ENCODE results near the gene DCLK1.

The DCLK1 gene

DNA sequence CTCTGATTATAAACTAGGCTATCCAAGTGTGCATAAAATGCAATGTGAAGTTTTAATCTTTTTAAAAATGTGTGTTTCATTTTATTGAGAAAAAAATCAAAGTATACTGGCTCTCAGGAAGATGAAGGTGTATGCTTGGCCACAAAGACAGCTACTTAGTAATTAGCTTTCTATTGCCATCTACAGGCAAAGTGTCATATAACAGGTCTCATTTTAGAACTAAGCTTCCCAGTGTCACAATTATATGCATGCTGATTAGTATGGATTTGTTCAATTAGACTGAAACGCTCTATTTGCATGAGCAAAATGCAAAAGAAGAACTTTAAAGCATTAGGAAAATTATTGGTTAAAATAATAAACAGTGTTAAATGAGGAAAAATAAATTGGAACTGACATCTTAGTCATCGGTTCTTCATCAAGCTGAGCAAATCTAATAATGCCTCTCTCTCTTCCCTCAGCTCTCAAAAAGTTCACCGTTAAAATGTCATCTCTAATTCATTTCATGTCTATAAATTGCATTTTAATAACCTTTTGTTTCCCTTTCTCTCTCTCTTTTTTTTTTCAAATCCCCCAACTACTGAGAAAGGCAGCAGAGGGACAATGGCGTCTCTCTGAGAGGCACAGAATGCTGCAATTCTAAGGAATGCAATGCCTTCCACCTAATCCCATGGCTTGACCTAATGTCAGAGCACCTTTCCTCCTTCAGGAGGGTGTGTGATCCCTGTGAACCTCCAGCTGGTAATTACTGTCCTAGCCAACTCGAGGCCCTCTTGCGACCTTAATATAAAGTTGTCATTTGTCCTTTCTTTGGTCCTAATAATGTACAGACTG lies 341.6 kb downstream of the DCLK1 start:
- Histone ChIP-seq H3K36me3 (ENCODE audit: control insufficient read depth, insufficient read depth, low read length) (no peaks in the 10 kb centered on the region), H3K4me3 (replicated peaks; ENCODE audit: low read depth, low read length) (no peak overlapping the region), H3K27me3 (replicated peaks; ENCODE audit: control insufficient read depth, insufficient read depth, low read length) (no peaks in the 10 kb centered on the region)
- TF ChIP-seq, protein P1, sequence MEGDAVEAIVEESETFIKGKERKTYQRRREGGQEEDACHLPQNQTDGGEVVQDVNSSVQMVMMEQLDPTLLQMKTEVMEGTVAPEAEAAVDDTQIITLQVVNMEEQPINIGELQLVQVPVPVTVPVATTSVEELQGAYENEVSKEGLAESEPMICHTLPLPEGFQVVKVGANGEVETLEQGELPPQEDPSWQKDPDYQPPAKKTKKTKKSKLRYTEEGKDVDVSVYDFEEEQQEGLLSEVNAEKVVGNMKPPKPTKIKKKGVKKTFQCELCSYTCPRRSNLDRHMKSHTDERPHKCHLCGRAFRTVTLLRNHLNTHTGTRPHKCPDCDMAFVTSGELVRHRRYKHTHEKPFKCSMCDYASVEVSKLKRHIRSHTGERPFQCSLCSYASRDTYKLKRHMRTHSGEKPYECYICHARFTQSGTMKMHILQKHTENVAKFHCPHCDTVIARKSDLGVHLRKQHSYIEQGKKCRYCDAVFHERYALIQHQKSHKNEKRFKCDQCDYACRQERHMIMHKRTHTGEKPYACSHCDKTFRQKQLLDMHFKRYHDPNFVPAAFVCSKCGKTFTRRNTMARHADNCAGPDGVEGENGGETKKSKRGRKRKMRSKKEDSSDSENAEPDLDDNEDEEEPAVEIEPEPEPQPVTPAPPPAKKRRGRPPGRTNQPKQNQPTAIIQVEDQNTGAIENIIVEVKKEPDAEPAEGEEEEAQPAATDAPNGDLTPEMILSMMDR (IDR thresholded peaks at IDR 0.05; ENCODE audit: insufficient read depth, low read length, poor library complexity, severe bottlenecking), result peak; percentile 51
- no peak for DNase-seq (ENCODE audit: extremely low read depth, insufficient read length)

DNA sequence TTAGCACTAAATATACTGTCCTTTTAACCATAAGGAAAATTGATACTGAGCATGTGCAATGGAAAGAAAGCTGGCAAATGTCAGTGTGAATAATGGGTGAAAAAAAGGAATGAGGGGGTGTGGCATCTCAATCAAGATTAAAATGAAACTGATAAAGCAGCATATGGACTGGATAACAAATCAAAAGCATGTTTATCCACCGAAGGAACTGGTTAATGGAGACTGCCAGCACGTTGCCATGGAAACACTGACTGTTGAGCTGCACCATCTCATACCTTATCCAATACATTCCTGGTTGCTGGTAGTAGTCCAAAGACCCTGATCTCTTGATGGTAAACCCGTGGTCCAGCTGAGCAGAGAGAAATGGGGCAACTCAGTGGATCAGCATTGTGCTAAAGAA lies 343.2 kb downstream of the DCLK1 start:
- Histone ChIP-seq H3K4me3 (replicated peaks; ENCODE audit: low read depth, low read length) (no peak overlapping the region), H3K27me3 (replicated peaks; ENCODE audit: control insufficient read depth, insufficient read depth, low read length) (no peaks in the 10 kb centered on the region), H3K36me3 (ENCODE audit: control insufficient read depth, insufficient read depth, low read length) (no peaks in the 10 kb centered on the region)
- DNase-seq (ENCODE audit: extremely low read depth, insufficient read length), result no peak
- TF ChIP-seq, protein P1 (IDR thresholded peaks at IDR 0.05; ENCODE audit: insufficient read depth, low read length, poor library complexity, severe bottlenecking), result no peak

DNA sequence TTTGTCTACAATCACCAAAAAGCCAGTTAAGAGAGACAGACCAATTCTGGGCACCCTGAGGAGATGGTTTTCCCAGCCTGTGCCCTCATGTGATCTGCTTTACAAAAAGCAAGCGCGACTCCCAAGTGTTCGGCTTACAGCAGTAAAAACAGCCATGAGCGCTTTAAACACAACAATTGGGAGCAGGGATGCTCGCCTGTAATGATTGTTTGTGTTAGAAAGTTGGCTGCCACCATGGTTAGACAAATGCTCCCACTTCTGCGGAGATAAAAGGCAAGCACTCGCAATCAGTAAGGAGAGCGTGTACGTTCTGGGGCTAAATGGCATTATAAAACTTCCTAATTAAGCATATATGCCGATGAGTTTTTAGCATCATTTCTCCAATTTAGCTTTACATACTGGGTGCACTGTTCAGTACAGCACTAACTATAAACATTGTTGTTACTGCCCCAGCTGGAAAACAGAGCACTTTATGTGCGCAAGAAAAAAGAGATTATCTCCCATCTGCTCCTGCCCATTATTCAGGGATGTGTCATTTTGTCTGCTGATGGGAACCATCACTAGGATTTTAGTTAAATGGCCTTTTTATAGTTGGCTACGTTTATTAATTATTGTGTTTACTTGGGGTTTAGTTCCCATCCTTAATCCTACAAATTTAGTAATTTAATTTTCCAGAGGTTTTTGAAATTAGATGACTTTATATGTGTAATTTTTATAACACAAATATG lies 345.4 kb downstream of the DCLK1 start:
- DNase-seq (ENCODE audit: extremely low read depth, insufficient read length), result no peak
- Histone ChIP-seq H3K36me3 (ENCODE audit: control insufficient read depth, insufficient read depth, low read length) (no peaks in the 10 kb centered on the region), H3K4me3 (replicated peaks; ENCODE audit: low read depth, low read length) (no peak overlapping the region), H3K27me3 (replicated peaks; ENCODE audit: control insufficient read depth, insufficient read depth, low read length) (no peaks in the 10 kb centered on the region)
- TF ChIP-seq, protein P1 (IDR thresholded peaks at IDR 0.05; ENCODE audit: insufficient read depth, low read length, poor library complexity, severe bottlenecking), result no peak

DNA sequence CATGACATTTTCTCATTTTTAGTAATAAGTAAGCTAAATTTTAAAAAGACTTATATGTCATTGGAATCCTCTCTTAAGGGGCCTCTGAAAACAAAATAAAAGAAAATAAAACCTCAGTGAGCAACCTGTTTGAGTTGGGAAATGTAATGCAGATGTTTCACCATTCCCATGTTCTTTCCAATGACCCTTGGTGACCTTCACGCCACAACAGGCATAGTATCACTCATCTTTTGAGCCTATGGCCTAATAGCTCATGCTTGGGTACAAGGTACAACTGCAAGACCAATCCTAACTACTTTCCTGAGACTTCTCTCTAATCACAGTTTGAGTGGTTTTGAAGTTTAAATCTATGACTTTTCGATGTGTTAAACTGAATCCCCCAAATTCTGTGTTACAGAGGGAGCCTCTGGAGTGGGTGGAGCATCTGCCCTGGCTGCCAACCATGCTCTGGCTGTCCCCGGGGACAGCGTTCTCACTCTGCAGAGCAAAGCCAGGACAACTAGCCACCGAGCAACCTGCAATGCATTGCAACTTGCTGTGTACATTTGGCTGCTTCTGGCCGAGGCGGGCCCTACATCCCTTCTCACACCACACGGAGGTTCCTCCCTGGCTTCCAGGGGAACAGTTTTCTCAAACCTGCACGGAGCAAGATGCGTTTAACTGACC lies 346.8 kb downstream of the DCLK1 start:
- no peak for DNase-seq (ENCODE audit: extremely low read depth, insufficient read length)
- no peak overlapping the region for H3K4me3 ChIP-seq (replicated peaks; ENCODE audit: low read depth, low read length)
- no peaks in the 10 kb centered on the region for H3K36me3 ChIP-seq (ENCODE audit: control insufficient read depth, insufficient read depth, low read length)
- TF ChIP-seq, protein P1 (IDR thresholded peaks at IDR 0.05; ENCODE audit: insufficient read depth, low read length, poor library complexity, severe bottlenecking), result no peak
- H3K27me3 ChIP-seq (replicated peaks; ENCODE audit: control insufficient read depth, insufficient read depth, low read length), result no peaks in the 10 kb centered on the region

- H3K4me3 ChIP-seq (replicated peaks; ENCODE audit: low read depth, low read length), result no peak overlapping the region
- H3K27me3 ChIP-seq (replicated peaks; ENCODE audit: control insufficient read depth, insufficient read depth, low read length), result no peaks in the 10 kb centered on the region
- TF ChIP-seq, protein P1 (IDR thresholded peaks at IDR 0.05; ENCODE audit: insufficient read depth, low read length, poor library complexity, severe bottlenecking), result no peak
- no peak for DNase-seq (ENCODE audit: extremely low read depth, insufficient read length)
- H3K36me3 ChIP-seq (ENCODE audit: control insufficient read depth, insufficient read depth, low read length), result no peaks in the 10 kb centered on the region
Measured at GRCh38 chr13:35782793-35783192, 348.4 kb downstream of the DCLK1 start.

Data from GM06990 (cell line).